ENCODE results near the gene PTPN14. TPM values are rescaled to one million over a fixed set of nuclear protein-coding genes. Genes with fewer than 3 reads are reported as not detected.

The PTPN14 gene
- total RNA-seq, 1 donor from 2014 or later: 1.6 TPM

- DNase-seq (ENCODE audit: low spot score in 2 of 2) (no peak), FAIRE-seq (no peak)
These were observed 111.0 kb downstream of the PTPN14 start for GRCh38 chr1:214440219-214440965.

- no peak for DNase-seq (ENCODE audit: low spot score in 2 of 2)
- FAIRE-seq: no peak
These were observed 111.9 kb downstream of the PTPN14 start for GRCh38 chr1:214439352-214440119.

GRCh38 chr1:214438530-214438929 is 112.9 kb downstream of the PTPN14 start:
- FAIRE-seq (no peak), DNase-seq (ENCODE audit: low spot score in 2 of 2) (no peak)

DNA sequence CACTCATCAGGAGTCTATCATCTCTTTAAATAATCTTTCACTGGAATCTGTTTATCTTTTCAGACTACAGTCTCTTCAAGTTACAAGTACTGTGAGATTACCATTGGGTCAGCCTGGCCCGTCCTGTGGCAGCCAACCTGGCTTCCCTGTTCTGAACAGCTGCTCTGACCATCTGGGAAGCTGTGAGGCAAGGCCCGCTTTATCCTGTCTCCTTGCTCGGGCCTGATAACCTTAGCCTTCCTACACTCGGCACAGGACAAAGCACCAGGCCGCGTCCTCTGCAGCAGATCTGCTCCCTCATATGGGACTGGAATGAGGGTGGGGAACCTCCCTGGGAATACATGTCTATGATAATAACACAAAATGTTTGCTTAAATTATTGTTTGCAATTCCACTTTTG is 113.3 kb downstream of the PTPN14 start:
- FAIRE-seq (no peak), DNase-seq (ENCODE audit: low spot score in 2 of 2) (no peak)

DNA sequence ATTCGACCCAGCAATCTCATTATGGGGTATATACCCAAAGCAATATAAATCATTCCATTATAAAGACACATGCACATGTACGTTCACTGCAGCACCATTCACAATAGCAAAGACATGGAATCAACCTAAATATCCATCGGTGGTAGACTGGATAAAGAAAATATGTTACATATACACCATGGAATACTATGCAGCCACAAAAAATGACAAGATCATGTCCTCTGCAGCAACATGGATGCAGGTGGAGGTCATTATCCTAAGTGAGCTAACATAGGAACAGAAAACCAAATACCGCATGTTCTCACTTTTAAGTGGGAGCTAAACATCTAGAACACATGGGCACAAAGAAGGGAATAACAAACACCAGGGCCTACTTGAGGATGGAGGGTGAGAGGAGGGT is 115.5 kb downstream of the PTPN14 start:
- DNase-seq (ENCODE audit: low spot score in 2 of 2) (no peak), FAIRE-seq (no peak)

DNA sequence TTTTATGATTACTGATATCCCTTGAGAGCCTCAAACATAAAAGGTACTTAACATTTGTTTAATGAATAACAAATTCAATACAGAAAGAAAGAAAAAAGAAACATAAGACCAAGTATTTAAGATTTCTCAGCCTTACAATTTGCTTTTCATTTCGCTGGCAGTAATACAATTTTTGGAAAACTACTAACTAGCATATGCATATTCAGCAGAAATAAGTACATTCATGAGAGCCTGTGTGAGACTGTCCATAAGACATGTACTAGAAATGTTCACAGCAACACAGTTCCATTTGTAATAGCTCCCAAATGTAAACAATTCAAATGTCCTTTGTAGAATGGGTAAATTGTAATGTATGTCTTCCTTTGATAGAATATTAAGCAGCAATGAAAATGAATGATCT is 119.2 kb downstream of the PTPN14 start:
- DNase-seq (ENCODE audit: low spot score in 2 of 2) (no peak), FAIRE-seq (no peak)

- FAIRE-seq: no peak
- DNase-seq (ENCODE audit: low spot score in 2 of 2): no peak
These were observed 121.2 kb downstream of the PTPN14 start for GRCh38 chr1:214429951-214430770.

DNA sequence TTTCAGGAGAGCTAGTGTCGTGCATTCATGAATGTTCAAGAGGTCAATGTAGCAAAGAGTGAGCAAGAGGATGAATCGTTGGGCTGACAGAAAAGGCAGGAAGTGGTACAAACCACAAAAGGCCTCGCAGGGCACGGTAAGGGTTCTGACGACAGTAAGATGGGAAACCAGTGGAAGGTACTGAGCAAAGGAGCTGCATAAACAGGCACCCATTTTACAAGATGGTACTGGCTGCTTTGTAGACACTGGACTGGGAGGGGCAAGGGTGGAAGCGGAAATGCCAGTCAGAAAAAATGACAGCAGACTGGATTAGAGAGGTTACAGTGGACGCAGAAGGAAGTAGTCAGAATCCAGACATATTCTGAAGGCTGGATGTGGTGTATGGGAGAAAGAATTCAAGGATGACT is 123.5 kb downstream of the PTPN14 start:
- no peak for FAIRE-seq
- DNase-seq (ENCODE audit: low spot score in 2 of 2): no peak

- FAIRE-seq (no peak), DNase-seq (ENCODE audit: low spot score in 2 of 2) (no peak)
These were observed 125.0 kb downstream of the PTPN14 start for GRCh38 chr1:214426426-214426812.

GRCh38 chr1:214425716-214426425 is 125.5 kb downstream of the PTPN14 start:
- FAIRE-seq (no peak), DNase-seq (ENCODE audit: low spot score in 2 of 2) (no peak)

GRCh38 chr1:214425101-214425500 is 126.3 kb downstream of the PTPN14 start:
- FAIRE-seq (no peak), DNase-seq (ENCODE audit: low spot score in 2 of 2) (no peak)

DNA sequence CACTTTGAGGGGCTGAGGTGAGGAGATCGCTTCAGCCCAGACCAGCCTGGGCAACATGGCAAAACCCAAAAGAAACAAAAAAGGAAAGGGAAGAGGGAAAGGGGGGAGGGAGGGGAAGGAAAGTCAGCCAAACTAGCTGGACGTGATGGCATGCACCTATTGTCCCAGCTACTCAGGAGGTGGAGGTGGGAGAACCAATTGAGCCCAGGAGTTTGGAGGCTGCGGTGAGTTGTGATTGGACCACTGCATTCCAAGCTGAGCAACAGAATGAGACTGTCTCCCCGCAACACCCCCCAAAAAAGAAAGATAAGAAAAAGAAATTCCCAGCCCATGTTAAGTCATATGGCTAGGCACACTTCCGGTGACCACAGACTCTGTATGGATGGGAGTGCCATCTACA is 128.4 kb downstream of the PTPN14 start:
- FAIRE-seq (no peak), DNase-seq (ENCODE audit: low spot score in 2 of 2) (no peak)

DNA sequence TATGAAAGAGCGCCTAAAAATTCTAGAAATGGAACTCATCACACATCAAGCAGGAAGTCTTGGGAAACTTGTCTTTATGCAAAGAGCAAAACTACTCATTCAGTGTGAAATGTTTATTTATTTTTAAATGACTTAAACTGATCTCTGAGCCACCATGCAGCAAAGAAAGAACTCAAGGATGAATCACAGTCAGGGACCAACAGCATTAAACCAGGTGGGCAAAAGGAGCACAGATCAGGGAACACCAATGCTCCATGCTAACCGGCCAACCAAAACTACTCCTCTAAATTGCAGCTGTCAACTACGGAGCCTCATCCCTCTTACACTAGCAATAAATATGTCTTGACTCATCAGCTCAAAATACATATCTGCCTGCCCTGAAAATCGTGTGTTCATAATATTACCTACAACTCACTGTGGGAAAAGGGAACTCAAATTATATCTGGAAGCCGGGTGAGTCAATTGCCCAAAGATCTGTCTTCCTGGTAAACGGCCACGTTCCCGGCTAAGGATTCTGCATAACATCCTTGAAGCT is 129.2 kb downstream of the PTPN14 start:
- no peak for FAIRE-seq
- no peak for DNase-seq (ENCODE audit: low spot score in 2 of 2)

DNA sequence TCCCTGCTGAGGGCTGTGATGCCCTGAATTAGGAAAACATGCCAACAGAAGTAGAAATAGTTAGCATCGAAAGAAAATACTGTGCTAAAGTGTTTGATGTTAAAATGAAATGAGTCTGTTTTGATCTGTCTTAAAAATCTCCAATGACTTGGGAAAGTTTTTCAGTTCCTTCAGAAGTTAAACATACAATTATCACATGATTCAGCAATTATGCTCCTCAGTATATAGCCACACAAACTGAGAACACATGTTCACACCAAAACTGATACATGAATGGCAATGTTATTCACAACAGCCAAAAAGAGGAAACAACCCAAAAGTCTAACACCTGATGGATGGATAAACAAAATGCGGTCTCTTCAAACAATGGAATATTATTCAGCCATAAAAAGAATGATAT is 130.6 kb downstream of the PTPN14 start:
- no peak for DNase-seq (ENCODE audit: low spot score in 2 of 2)

DNA sequence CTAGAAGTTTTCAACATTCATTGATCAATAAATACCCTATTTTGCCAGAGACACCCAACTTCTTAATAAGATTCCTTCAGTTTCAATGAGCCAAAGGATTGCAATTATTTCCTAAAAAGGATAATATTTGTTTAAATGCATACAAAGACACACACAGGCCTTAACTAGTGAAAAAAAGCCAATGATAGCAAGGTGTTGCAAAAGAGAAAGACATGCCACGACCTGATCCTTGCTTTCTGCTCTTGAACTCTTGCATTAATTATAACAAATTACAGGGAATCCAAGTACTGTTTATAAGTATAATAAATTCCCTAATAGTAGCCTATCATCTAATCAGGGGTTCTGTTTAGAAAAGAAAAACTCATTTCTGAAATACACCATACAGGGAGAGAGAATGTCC is 131.1 kb downstream of the PTPN14 start:
- DNase-seq (ENCODE audit: low spot score in 2 of 2) (no peak), FAIRE-seq (no peak)

More for the DNA sequence above, 130.6 kb downstream of the PTPN14 start:
- FAIRE-seq: no peak

GRCh38 chr1:214419650-214420049 is 131.8 kb downstream of the PTPN14 start:
- DNase-seq (ENCODE audit: low spot score in 2 of 2): no peak
- no peak for FAIRE-seq

DNA sequence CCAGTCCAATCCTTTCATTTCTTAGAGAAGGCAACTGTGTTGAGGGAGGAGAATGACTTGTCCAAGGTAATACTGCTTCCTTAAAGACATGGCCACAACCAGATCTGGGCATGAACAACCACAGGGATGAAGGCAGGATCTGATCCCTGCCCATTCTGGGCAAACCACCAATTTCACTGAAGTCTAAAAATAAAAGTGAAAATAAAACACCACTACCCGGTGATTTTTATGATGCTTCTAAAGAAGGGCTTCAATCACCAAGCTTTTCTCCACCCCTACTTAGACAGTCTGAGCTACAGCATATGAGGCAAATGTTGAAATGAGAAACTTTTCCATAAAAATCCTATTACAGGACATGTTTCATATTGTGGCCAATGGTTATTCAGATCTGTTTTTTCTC is 133.0 kb downstream of the PTPN14 start:
- no peak for FAIRE-seq
- no peak for DNase-seq (ENCODE audit: low spot score in 2 of 2)

DNA sequence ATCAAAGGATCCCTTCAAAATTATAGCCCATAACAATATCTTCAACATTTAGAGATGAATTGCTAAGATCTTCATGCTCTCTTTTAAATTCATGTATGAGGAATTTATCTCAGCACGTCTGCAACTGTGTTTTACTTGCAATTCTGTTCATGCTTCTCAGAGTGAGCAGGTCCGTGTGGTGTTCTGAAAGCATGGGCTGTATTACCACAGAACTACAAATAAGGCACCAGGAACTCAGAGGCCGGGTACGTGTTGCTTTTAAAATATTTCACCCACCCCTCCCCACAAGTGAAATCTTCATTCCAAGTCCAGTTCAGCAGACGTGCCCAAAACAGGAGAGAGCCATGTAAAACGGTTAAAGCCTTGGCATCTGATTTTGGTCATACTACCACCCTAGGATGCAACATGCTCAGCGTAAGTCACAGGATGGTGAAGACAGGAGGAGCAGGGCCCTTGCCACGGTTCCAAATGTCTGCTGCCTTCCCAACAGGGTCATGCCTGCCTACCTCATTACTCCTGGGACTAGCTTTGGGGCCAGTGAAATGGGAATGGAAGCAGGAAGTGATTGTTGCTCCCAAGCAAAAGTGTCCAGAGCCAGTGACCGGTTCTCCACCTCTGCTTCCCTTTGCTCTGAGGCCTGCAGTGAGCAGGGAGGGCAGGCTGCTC is 133.7 kb downstream of the PTPN14 start:
- no peak for FAIRE-seq
- DNase-seq (ENCODE audit: low spot score in 2 of 2): no peak

DNA sequence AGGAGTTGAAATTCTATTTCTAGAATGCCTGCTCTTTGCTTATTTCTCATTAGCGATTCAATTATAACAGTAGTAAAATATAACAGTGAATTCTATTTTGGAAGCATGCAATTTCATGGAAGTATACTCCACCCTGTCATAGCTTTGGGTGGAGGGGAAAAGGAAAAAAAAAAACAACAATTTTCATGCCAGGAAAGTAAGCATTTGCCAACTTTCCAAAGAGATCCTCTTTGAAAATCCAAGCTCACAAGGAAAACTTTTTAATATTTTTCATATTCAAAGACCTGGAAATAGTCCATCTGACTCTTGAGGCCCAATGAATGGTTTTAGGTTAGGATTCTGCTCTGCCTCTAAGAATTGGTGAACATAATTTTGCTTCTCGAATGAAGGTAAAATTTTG is 134.5 kb downstream of the PTPN14 start:
- no peak for DNase-seq (ENCODE audit: low spot score in 2 of 2)
- no peak for FAIRE-seq

DNA sequence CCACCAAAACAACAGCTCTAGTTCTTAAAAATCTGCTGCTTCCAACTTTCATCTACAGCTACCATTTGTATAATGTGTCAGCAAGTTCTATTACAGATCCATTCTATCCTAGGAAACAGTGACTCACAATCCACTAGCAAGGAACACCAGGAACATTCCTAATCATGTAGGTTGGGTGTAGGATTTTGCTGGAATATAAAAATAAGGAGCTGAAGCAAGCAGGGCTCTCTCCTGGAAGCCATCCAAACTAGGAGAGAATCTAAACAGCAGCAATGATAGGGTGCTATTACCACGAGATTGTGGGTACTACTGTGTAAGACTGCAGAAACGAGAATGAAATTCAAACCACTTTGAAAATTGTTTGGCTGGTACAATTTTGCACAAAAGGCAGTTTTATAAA is 135.0 kb downstream of the PTPN14 start:
- DNase-seq (ENCODE audit: low spot score in 2 of 2): peak in 1 of 2 donors; percentile 16
- FAIRE-seq: no peak
